ENCODE data around the gene TLE4. TPM values are rescaled to one million over a fixed set of nuclear protein-coding genes. Genes with fewer than 3 reads are reported as not detected.

Gene TLE4
- total and polyA plus RNA-seq, 2 donors (not counting 1 experiment from before 2014, with no cell fraction given): 34.7 to 57.3 TPM

- H3K9me3 ChIP-seq (ENCODE audit: control extremely low read depth in 1 of 3, control insufficient read depth in 2 of 3, insufficient read depth in 1 of 3, low read length in 2 of 3): no peaks in the 10 kb centered on the region
- POLR2A ChIA-PET: no interaction called here
- H3K9ac ChIP-seq (ENCODE audit: low read length): no peak overlapping the region
- peaks cover 9% of the 10 kb centered on the region for H4K20me1 ChIP-seq (ENCODE audit: control insufficient read depth, insufficient read depth, low read length, poor library complexity, severe bottlenecking)
- H3K4me3 ChIP-seq (ENCODE audit: control extremely low read depth in 1 of 5, extremely low read depth in 1 of 5, insufficient read depth in 1 of 5, low read depth in 2 of 5, low read length in 4 of 5): no peak overlapping the region
- Mint-ChIP-seq H3K4me3 (no peak overlapping the region), H3K9me3 (ENCODE audit: insufficient read depth) (no peaks in the 10 kb centered on the region), H3K27me3 (no peaks in the 10 kb centered on the region), H3K4me1 (peaks cover 44% of the 10 kb centered on the region), H3K27ac (no peak overlapping the region)
- ATAC-seq (ENCODE audit: low read depth): no peak
- no peaks in the 10 kb centered on the region for H3K4me1 ChIP-seq (ENCODE audit: control insufficient read depth in 2 of 2, insufficient read depth in 2 of 2, low read length in 2 of 2)
- no peak for DNase-seq
- no peak for TF ChIP-seq EZH2 (IDR thresholded peaks at IDR 0.05; ENCODE audit: borderline replicate concordance, insufficient read depth, low read depth, low read length, poor library complexity, severe bottlenecking)
- TF ChIP-seq, protein P1, sequence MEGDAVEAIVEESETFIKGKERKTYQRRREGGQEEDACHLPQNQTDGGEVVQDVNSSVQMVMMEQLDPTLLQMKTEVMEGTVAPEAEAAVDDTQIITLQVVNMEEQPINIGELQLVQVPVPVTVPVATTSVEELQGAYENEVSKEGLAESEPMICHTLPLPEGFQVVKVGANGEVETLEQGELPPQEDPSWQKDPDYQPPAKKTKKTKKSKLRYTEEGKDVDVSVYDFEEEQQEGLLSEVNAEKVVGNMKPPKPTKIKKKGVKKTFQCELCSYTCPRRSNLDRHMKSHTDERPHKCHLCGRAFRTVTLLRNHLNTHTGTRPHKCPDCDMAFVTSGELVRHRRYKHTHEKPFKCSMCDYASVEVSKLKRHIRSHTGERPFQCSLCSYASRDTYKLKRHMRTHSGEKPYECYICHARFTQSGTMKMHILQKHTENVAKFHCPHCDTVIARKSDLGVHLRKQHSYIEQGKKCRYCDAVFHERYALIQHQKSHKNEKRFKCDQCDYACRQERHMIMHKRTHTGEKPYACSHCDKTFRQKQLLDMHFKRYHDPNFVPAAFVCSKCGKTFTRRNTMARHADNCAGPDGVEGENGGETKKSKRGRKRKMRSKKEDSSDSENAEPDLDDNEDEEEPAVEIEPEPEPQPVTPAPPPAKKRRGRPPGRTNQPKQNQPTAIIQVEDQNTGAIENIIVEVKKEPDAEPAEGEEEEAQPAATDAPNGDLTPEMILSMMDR (IDR thresholded peaks at IDR 0.05): no peak
- H3K4me2 ChIP-seq (replicated peaks; ENCODE audit: low read depth, low read length, poor library complexity, severe bottlenecking): no peak overlapping the region
- intact Hi-C loops (cut with micrococcal nuclease): no loop called here
- no peaks in the 10 kb centered on the region for H3K27me3 ChIP-seq (replicated peaks in 1 of 4; ENCODE audit: control extremely low read depth in 1 of 4, control insufficient read depth in 3 of 4, insufficient read depth in 4 of 4, low read length in 3 of 4)
- H3K36me3 ChIP-seq (replicated peaks in 1 of 2; ENCODE audit: control extremely low read depth in 1 of 2, control insufficient read depth in 1 of 2, extremely low read depth in 1 of 2, insufficient read depth in 2 of 2, low read length in 1 of 2): peaks cover 0 to 2% of the 10 kb centered on the region in 2 experiments
- 86% methylated on average over 6 of the region's 6 CpGs for WGBS (ENCODE audit: insufficient coverage)
- CTCF ChIA-PET: no interaction called here
- H3K79me2 ChIP-seq (ENCODE audit: control insufficient read depth, insufficient read depth, low read length): peaks cover 10% of the 10 kb centered on the region
- no peak overlapping the region for H3K27ac ChIP-seq (ENCODE audit: low read length in 2 of 2)
- no peak overlapping the region for H2AFZ ChIP-seq (ENCODE audit: insufficient read depth, low read depth, low read length, poor library complexity, severe bottlenecking)
Observed at GRCh38 chr9:79695531-79696175, 123.9 kb downstream of the TLE4 start.

DNA sequence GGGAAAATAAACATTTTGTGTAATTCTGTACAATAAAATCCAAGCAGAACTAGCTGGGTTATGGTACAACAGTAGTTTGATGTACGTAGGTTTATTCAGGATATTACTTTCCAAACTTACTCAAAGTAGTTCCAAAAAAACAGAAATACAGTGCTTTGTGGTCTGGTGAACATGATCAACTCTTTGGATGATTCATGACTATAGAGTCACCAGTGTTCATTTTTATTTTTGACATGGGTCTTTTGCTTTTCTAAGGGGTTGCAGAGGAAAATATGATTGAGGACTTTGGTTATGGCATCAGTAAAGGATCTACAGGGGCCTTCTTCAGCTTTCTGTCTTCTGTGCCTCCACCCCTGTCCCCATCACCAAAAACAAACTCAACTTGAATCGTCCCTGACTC lies 127.2 kb downstream of the TLE4 start:
- WGBS (ENCODE audit: insufficient coverage): no CpG with 5 or more reads among the region's 2 CpGs
- ATAC-seq (ENCODE audit: low read depth) (no peak), DNase-seq (no peak)
- H3K4me3 Mint-ChIP-seq: no peak overlapping the region
- H3K4me2 ChIP-seq (replicated peaks; ENCODE audit: low read depth, low read length, poor library complexity, severe bottlenecking): no peak overlapping the region
- ChIA-PET POLR2A (no interaction called here), CTCF (no interaction called here)
- peaks cover 9% of the 10 kb centered on the region for H4K20me1 ChIP-seq (ENCODE audit: control insufficient read depth, insufficient read depth, low read length, poor library complexity, severe bottlenecking)
- intact Hi-C loops (cut with micrococcal nuclease): no loop called here
- H3K4me1 ChIP-seq (ENCODE audit: control insufficient read depth in 2 of 2, insufficient read depth in 2 of 2, low read length in 2 of 2): peaks cover 5 to 11% of the 10 kb centered on the region in 2 donors
- H3K27ac ChIP-seq (ENCODE audit: low read length in 2 of 2): no peak overlapping the region
- no peaks in the 10 kb centered on the region for H3K9me3 Mint-ChIP-seq (ENCODE audit: insufficient read depth)
- peaks cover 47% of the 10 kb centered on the region for H3K4me1 Mint-ChIP-seq
- H3K9me3 ChIP-seq (ENCODE audit: control extremely low read depth in 1 of 3, control insufficient read depth in 2 of 3, insufficient read depth in 1 of 3, low read length in 2 of 3): no peaks in the 10 kb centered on the region
- H3K36me3 ChIP-seq (replicated peaks in 1 of 2; ENCODE audit: control extremely low read depth in 1 of 2, control insufficient read depth in 1 of 2, extremely low read depth in 1 of 2, insufficient read depth in 2 of 2, low read length in 1 of 2): no peaks in the 10 kb centered on the region
- TF ChIP-seq, protein P1 (IDR thresholded peaks at IDR 0.05): no peak
- TF ChIP-seq EZH2 (IDR thresholded peaks at IDR 0.05; ENCODE audit: borderline replicate concordance, insufficient read depth, low read depth, low read length, poor library complexity, severe bottlenecking): no peak
- H3K27ac Mint-ChIP-seq: no peak overlapping the region
- no peaks in the 10 kb centered on the region for H3K27me3 Mint-ChIP-seq
- no peaks in the 10 kb centered on the region for H3K79me2 ChIP-seq (ENCODE audit: control insufficient read depth, insufficient read depth, low read length)
- H3K4me3 ChIP-seq (ENCODE audit: control extremely low read depth in 1 of 5, extremely low read depth in 1 of 5, insufficient read depth in 1 of 5, low read depth in 2 of 5, low read length in 4 of 5): no peak overlapping the region
- no peaks in the 10 kb centered on the region for H3K27me3 ChIP-seq (replicated peaks in 1 of 4; ENCODE audit: control extremely low read depth in 1 of 4, control insufficient read depth in 3 of 4, insufficient read depth in 4 of 4, low read length in 3 of 4)
- no peak overlapping the region for H3K9ac ChIP-seq (ENCODE audit: low read length)
- no peak overlapping the region for H2AFZ ChIP-seq (ENCODE audit: insufficient read depth, low read depth, low read length, poor library complexity, severe bottlenecking)

Measured in B cell (primary cell).